ENCODE results near the gene NECTIN1.
A peak's percentile ranks its signal among the peaks of the same experiment; 100 is the strongest.

The NECTIN1 gene

DNA sequence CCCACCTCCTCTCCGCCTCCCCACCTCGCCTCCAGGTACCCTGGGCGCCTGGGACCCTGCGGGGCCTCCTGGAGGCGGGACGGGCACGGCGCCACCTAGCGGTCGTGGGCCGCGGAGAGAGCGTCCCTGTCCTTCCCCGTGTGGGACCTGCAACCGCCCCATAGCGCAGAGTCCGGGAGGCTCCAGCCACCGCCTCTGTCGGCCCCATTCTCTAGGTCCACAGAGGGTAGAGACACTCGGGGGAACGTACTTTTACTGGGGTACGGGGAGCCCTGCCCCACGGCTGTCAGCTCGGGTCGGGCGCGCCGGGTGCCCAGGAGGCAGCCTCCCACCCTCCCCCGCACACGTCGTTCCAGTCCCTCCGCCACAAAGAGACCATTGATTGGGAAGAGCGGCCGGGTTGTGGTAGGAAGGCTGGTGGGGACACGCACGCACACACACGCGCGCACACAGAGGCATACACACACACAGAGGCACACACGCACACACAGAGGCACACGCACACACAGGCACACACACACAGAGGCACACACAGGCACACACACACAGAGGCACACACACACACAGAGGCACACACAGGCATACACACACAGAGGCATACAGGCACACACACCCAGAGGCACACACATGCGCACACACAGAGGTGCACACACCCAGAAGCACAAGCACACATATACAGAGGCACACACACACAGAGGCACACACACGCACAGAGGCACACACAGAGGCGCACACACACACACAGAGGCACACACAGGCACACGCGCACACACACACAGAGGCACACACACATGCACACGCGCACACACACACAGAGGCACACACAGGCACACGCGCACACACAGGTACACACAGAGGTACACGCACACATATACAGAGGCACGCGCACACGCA lies 12.6 kb upstream of the NECTIN1 start:
- Histone ChIP-seq H3K4me1 (ENCODE audit: insufficient read depth, low read length) (peaks cover 8% of the 10 kb centered on the region), H3K9me3 (ENCODE audit: low read length) (no peaks in the 10 kb centered on the region), H3K36me3 (ENCODE audit: insufficient read depth, low read length) (no peaks in the 10 kb centered on the region), H3K4me3 (ENCODE audit: low read depth in 1 of 2, low read length in 2 of 2) (no peak overlapping the region), H3K9ac (ENCODE audit: low read length) (no peak overlapping the region), H3K27ac (ENCODE audit: low read depth, low read length) (no peak overlapping the region), H3K27me3 (ENCODE audit: control insufficient read depth in 1 of 2, insufficient read depth in 2 of 2, low read length in 2 of 2) (peaks cover 14 to 48% of the 10 kb centered on the region in 2 donors)

DNA sequence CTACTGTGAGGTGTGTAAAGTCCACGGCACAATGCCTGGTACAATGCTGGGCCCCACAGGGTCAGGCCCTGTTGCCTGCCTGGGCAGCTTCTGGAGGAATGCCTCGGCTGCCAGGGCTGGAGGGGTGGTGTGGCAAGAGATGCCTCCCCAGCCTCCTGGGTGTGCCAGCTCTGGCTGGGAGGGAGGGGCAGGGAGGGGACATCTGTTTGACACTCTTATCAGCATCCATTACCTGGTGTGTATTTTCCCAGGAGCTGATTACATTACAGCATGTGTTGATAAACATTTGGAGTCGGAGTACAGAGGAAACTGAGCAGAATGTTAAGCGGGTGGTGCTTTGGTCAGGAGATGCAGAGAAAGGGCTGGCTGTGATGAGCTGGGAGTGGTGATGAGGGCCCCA lies 11.0 kb upstream of the NECTIN1 start:
- H3K27ac ChIP-seq (ENCODE audit: low read depth, low read length) = no peak overlapping the region
- H3K27me3 ChIP-seq (ENCODE audit: control insufficient read depth in 1 of 2, insufficient read depth in 2 of 2, low read length in 2 of 2) = peaks cover 14 to 43% of the 10 kb centered on the region in 2 donors
- peaks cover 8% of the 10 kb centered on the region for H3K4me1 ChIP-seq (ENCODE audit: insufficient read depth, low read length)
- no peaks in the 10 kb centered on the region for H3K36me3 ChIP-seq (ENCODE audit: insufficient read depth, low read length)
- H3K9ac ChIP-seq (ENCODE audit: low read length) = no peak overlapping the region
- no peaks in the 10 kb centered on the region for H3K9me3 ChIP-seq (ENCODE audit: low read length)
- no peak overlapping the region for H3K4me3 ChIP-seq (ENCODE audit: low read depth in 1 of 2, low read length in 2 of 2)

DNA sequence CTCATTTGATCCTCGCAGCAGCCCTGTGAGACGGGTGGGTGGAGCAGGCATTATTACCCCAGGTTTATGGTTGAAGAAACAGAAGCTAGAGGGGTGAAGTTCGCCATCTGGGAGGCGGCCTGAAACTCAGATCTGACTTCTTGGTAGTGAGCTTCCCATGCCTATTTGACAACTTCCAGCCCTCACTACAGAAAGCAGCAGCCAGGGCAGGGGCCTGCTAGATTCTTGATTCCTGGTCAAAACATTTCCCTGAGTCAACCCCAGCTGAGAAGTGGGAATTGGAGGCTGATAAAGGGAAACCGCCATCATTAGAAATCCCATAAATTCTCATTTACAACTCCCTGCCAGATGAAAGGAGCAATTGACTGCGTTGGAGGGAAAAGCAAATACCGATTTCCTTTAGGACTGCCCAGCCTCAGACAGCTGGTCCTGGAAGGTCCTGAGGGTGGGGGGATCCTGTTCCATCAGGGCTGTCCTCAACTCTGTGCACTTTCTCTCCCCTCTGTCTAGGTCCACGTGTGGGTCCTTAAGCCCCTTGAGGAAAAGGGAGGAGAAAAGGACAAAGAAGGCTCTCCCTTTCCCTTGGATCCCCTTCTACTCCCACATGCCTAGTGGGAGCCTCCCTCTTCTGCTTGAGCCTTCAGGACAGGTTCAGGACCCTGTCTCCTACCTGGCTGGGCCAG lies 10.2 kb upstream of the NECTIN1 start:
- no peak overlapping the region for H3K27ac ChIP-seq (ENCODE audit: low read depth, low read length)
- no peak overlapping the region for H3K9ac ChIP-seq (ENCODE audit: low read length)
- peaks cover 14 to 40% of the 10 kb centered on the region in 2 donors for H3K27me3 ChIP-seq (ENCODE audit: control insufficient read depth in 1 of 2, insufficient read depth in 2 of 2, low read length in 2 of 2)
- H3K4me3 ChIP-seq (ENCODE audit: low read depth in 1 of 2, low read length in 2 of 2) = no peak overlapping the region
- H3K4me1 ChIP-seq (ENCODE audit: insufficient read depth, low read length) = peaks cover 8% of the 10 kb centered on the region
- no peaks in the 10 kb centered on the region for H3K9me3 ChIP-seq (ENCODE audit: low read length)
- H3K36me3 ChIP-seq (ENCODE audit: insufficient read depth, low read length) = no peaks in the 10 kb centered on the region

DNA sequence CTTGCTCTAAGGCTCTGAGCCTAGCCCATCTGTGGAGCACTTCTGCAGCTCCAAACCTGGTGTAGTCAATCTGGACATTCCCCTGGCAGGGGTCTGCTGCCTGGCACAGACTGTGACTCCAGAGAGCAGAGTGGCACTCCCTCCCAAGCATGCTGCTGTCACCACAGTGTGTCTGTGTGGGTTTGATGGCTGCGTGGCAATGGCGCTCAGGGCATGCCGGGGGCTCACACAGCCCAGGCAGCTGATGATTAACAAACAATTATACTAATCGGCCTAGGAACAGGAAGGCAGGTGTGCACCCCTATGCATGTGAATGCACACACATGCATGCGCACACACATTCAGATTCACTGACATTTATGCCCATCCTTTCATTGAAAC lies 9.0 kb upstream of the NECTIN1 start:
- H3K4me3 ChIP-seq (ENCODE audit: low read depth in 1 of 2, low read length in 2 of 2) = no peak overlapping the region
- no peak overlapping the region for H3K9ac ChIP-seq (ENCODE audit: low read length)
- no peaks in the 10 kb centered on the region for H3K36me3 ChIP-seq (ENCODE audit: insufficient read depth, low read length)
- no peaks in the 10 kb centered on the region for H3K9me3 ChIP-seq (ENCODE audit: low read length)
- H3K27me3 ChIP-seq (ENCODE audit: control insufficient read depth in 1 of 2, insufficient read depth in 2 of 2, low read length in 2 of 2) = peaks cover 14 to 36% of the 10 kb centered on the region in 2 donors
- H3K4me1 ChIP-seq (ENCODE audit: insufficient read depth, low read length) = peaks cover 8% of the 10 kb centered on the region
- no peak overlapping the region for H3K27ac ChIP-seq (ENCODE audit: low read depth, low read length)

DNA sequence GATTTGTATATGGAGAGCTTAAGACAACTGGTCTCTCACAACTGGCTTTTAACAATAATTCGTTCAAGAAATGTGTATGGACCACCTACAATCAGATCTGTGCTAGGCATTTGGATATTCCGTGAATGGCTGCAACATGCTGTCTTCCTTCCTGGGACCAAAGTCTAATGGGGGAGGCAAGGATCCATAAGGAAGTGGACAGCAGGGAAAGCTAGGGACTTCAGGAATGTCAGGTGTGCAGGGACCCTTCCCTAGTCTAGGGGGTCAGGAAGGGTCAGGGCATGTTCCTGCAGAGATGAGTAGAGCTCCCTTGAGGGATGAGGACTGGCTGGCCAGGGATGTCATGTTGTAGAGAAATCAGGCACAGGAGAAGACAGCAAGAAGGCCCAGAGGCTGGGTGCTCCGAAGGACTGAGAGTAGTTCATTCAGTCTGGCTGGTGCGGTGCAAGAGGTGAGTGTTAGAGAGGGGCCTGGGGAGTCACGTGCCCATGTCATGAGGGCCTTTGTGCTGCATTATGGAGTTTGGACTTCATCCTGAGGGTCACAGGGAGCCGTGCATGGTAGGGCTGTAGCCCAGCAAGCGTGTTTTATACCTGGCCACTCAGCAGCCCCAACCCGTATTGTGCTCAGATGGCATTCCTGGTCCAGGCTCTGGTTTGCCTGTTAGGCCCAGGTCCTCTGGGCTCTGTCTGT lies 8.5 kb upstream of the NECTIN1 start:
- Histone ChIP-seq H3K27ac (ENCODE audit: low read depth, low read length) (no peak overlapping the region), H3K4me1 (ENCODE audit: insufficient read depth, low read length) (peaks cover 3% of the 10 kb centered on the region), H3K27me3 (ENCODE audit: control insufficient read depth in 1 of 2, insufficient read depth in 2 of 2, low read length in 2 of 2) (peaks cover 14 to 33% of the 10 kb centered on the region in 2 donors), H3K9me3 (ENCODE audit: low read length) (no peaks in the 10 kb centered on the region), H3K36me3 (ENCODE audit: insufficient read depth, low read length) (no peaks in the 10 kb centered on the region), H3K9ac (ENCODE audit: low read length) (no peak overlapping the region), H3K4me3 (ENCODE audit: low read depth in 1 of 2, low read length in 2 of 2) (no peak overlapping the region)

DNA sequence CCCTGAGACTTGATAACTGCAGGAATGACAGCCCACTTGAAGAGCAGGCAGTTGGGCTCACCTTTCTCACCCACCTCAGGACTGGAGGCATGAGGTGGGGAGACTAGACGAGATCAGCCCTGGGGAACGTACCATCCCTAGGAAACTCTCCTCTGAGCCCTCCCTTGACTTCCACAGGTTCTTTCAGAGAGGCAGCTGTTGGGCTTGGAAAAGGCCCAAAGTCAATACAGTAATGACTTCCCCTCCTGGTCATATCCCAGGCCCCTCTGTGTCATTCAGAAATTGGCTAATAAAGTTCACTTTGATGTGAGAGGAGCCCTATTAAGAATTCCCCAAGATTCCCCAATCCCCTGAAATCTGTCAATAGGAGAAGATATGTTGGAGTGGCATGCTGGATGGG lies 5.8 kb upstream of the NECTIN1 start:
- H3K27ac ChIP-seq (ENCODE audit: low read depth, low read length) = no peak overlapping the region
- no peaks in the 10 kb centered on the region for H3K9me3 ChIP-seq (ENCODE audit: low read length)
- peaks cover 0 to 6% of the 10 kb centered on the region in 2 donors for H3K27me3 ChIP-seq (ENCODE audit: control insufficient read depth in 1 of 2, insufficient read depth in 2 of 2, low read length in 2 of 2)
- no peak overlapping the region for H3K9ac ChIP-seq (ENCODE audit: low read length)
- H3K4me1 ChIP-seq (ENCODE audit: insufficient read depth, low read length) = peaks cover 5% of the 10 kb centered on the region
- H3K4me3 ChIP-seq (ENCODE audit: low read depth in 1 of 2, low read length in 2 of 2) = no peak overlapping the region
- H3K36me3 ChIP-seq (ENCODE audit: insufficient read depth, low read length) = no peaks in the 10 kb centered on the region

DNA sequence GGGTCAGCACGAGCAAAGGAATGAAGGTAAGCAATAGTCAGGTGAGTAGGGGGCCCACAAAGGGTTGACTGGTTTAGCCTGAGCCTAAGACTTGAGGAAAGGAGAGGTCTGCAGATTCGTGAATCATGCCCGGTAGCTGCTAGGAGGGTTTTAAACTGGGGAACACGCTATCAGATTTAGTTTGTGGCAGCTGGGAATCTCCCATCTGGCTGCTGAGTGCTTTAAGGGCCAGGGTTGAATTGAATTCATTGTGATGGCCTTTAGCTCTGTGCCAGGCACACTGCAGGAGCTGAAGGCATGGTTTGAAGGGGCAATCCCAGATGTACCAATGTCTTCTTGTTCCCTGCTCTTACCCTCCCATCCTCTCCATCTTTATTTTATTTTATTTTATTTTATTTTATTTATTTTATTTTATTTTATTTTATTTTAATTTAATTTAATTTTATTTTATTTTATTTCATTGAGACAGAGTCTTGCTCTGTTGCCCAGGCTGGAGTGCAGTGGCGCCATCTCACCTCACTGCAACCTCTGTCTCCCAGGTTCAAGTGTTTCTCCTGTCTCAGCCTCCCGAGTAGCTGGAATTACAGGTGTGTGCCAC lies 1.9 kb upstream of the NECTIN1 start:
- H3K4me3 ChIP-seq (ENCODE audit: low read depth in 1 of 2, low read length in 2 of 2) = no peak overlapping the region

DNA sequence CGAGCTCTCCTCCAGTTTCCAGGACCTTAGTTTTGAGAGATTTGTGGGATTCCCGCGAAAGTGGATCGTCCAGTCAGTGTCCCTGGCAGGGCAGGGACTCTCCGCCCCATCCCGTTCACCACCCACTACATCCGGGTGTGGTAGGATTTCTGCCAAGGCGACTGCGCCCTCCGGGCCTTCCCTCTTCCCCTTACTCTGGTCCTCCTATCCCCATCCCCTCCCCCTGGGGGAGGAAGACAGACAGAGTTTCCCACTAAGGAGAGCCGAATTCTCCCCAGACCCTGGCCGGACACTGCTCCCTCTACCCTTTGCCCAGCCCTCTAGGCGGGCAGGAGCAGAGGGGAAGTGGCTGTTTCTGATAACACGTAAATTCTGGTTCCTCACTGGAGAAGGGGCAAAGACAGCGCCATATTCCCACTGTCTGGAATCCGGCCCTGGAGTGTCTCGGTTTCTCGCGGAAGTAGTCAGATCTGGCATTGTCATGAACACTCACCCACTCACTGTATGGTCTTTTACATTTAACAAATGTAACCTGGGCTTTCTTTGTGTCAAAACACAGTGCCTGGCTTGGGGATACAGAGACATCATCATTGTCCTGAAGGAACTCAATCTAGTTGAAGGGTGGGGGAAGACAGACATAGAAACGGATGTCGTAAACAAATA lies 1.1 kb upstream of the NECTIN1 start:
- Histone ChIP-seq H3K9me3 (ENCODE audit: low read length) (no peaks in the 10 kb centered on the region), H3K27me3 (ENCODE audit: control insufficient read depth in 1 of 2, insufficient read depth in 2 of 2, low read length in 2 of 2) (no peaks in the 10 kb centered on the region), H3K36me3 (ENCODE audit: insufficient read depth, low read length) (no peaks in the 10 kb centered on the region), H3K4me1 (ENCODE audit: insufficient read depth, low read length) (peaks cover 20% of the 10 kb centered on the region), H3K9ac (ENCODE audit: low read length) (peak overlapping the region; percentile 11), H3K27ac (ENCODE audit: low read depth, low read length) (peak overlapping the region; percentile 74), H3K4me3 (ENCODE audit: low read depth in 1 of 2, low read length in 2 of 2) (peak overlapping the region; percentile 78 to 80)

More for the DNA sequence above, 1.9 kb upstream of the NECTIN1 start:
- H3K36me3 ChIP-seq (ENCODE audit: insufficient read depth, low read length) = no peaks in the 10 kb centered on the region
- H3K9me3 ChIP-seq (ENCODE audit: low read length) = no peaks in the 10 kb centered on the region
- no peak overlapping the region for H3K9ac ChIP-seq (ENCODE audit: low read length)
- no peaks in the 10 kb centered on the region for H3K27me3 ChIP-seq (ENCODE audit: control insufficient read depth in 1 of 2, insufficient read depth in 2 of 2, low read length in 2 of 2)
- peaks cover 20% of the 10 kb centered on the region for H3K4me1 ChIP-seq (ENCODE audit: insufficient read depth, low read length)
- no peak overlapping the region for H3K27ac ChIP-seq (ENCODE audit: low read depth, low read length)

DNA sequence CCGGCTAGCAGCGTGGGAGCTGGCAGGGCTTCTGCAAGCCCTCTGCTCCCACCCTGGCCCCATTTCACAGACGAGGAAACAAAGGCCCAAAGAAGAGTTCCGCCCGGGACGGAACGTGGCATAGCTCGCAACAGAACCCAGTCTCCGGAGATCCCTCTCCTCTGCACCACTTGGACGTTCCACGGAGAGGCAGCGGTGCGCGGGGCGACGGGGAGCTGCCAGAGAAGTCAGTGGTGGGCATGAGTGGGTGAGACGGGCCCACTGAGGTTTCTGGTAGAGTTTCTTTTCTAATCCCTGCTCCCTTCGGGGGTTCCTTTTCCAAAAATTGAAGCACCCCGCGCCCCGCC lies 554 bp upstream of the NECTIN1 start:
- peak overlapping the region; percentile 74 for H3K27ac ChIP-seq (ENCODE audit: low read depth, low read length)

DNA sequence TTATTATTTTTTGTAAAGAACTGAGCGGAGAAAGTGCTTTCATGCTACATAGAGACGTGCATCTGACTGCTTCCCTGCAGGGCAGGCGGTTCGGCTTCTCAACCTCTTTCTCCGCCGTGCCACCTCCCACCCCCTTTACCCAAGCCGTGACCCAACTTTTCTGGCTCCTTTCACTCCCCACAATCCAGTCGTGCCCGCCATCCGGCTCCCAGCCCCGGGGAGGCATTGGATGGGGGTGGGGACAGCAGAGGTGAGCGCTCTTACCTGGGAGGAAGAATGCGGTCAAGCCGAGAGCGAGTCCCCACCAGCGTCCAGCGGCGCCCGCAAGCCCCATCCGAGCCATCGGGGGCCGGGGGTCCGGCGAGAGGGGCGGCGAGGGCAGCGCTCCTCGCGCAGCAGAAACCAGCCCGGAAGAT lies 781 bp downstream of the NECTIN1 start:
- H3K9ac ChIP-seq (ENCODE audit: low read length) = peak overlapping the region; percentile 43
- no peaks in the 10 kb centered on the region for H3K27me3 ChIP-seq (ENCODE audit: control insufficient read depth in 1 of 2, insufficient read depth in 2 of 2, low read length in 2 of 2)
- peak overlapping the region; percentile 72 to 77 for H3K4me3 ChIP-seq (ENCODE audit: low read depth in 1 of 2, low read length in 2 of 2)
- no peaks in the 10 kb centered on the region for H3K36me3 ChIP-seq (ENCODE audit: insufficient read depth, low read length)
- peaks cover 20% of the 10 kb centered on the region for H3K4me1 ChIP-seq (ENCODE audit: insufficient read depth, low read length)
- H3K9me3 ChIP-seq (ENCODE audit: low read length) = no peaks in the 10 kb centered on the region
- peak overlapping the region; percentile 54 for H3K27ac ChIP-seq (ENCODE audit: low read depth, low read length)

More for the DNA sequence above, 554 bp upstream of the NECTIN1 start:
- no peaks in the 10 kb centered on the region for H3K9me3 ChIP-seq (ENCODE audit: low read length)
- H3K4me1 ChIP-seq (ENCODE audit: insufficient read depth, low read length) = peaks cover 20% of the 10 kb centered on the region
- peak overlapping the region; percentile 11 for H3K9ac ChIP-seq (ENCODE audit: low read length)
- no peaks in the 10 kb centered on the region for H3K36me3 ChIP-seq (ENCODE audit: insufficient read depth, low read length)
- peak overlapping the region; percentile 78 to 80 for H3K4me3 ChIP-seq (ENCODE audit: low read depth in 1 of 2, low read length in 2 of 2)
- H3K27me3 ChIP-seq (ENCODE audit: control insufficient read depth in 1 of 2, insufficient read depth in 2 of 2, low read length in 2 of 2) = no peaks in the 10 kb centered on the region

Data from muscle layer of colon (tissue), 2 donors.